ENCODE results near the gene ODF2. TPM values are rescaled to one million over a fixed set of nuclear protein-coding genes. Genes with fewer than 3 reads are reported as not detected.

Gene ODF2
- total RNA-seq, 8 experiments from 2014 or later, result 20.3 to 62.5 (median 42.7) TPM

GRCh38 chr9:128523199-128523925 lies 67.6 kb downstream of the ODF2 start:
- no peak for ATAC-seq (replicated peaks in 6 of 8)
- H3K27ac ChIP-seq, result no peak overlapping the region
- H3K4me1 ChIP-seq (replicated peaks in 1 of 2), result no peaks in the 10 kb centered on the region
- WGBS, 10 experiments, result 0 to 100% (median 38%) methylated on average over 1 to 11 of the region's 13 CpGs; no CpG with 5 or more reads in 1 of the 10 experiments
- no peak overlapping the region for H3K4me3 ChIP-seq
- in situ Hi-C loops (cut with MboI; ENCODE audit: low pct_unique_long_range_greater_than_20kb in 2 of 9, low sequenced_read_pairs in 9 of 9, unreplicated experiment in 9 of 9), result no loop called here

GRCh38 chr9:128526720-128527119 lies 70.9 kb downstream of the ODF2 start:
- ATAC-seq (replicated peaks in 6 of 8), result peak in 2 of 8 experiments; percentile 57 to 82
- Histone ChIP-seq H3K4me3 (no peak overlapping the region), H3K27ac (no peak overlapping the region), H3K4me1 (replicated peaks in 1 of 2) (no peaks in the 10 kb centered on the region)
- in situ Hi-C loops (cut with MboI; ENCODE audit: low pct_unique_long_range_greater_than_20kb in 2 of 9, low sequenced_read_pairs in 9 of 9, unreplicated experiment in 9 of 9), result no loop called here
- WGBS, 10 experiments, result 40 to 100% (median 86%) methylated on average over 1 to 2 of the region's 2 CpGs; no CpG with 5 or more reads in 6 of the 10 experiments

DNA sequence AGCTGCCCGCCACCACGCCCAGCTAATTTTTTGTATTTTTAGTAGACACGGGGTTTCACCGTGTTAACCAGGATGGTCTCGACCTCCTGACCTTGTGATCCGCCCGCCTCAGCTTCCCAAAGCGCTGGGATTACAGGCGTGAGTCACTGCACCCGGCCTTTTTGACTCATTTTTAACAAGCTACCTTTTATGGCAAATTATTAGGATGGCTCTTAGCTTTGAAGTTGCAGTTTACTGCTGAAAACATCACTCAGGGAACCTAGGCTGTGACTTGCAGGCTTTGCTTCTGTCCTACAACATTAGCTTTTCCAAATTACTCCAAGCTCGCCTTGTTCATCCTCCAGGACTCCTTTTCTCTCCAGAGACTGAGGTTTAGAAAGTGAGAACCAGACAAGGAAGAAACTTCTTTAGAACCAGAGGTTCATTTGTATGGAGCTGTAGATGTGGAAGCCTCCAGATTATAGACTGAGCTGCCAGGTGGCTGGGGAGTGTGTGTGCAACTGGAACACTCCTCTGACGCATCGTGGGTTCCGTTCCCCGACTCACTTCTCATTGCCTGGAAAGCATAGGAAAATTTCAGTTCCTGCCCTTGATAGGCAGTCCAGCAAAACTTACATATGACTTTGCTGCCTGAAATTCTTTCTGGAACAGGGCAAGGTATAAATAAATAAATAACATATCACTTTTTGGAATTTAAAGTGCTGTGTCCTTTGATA lies 72.8 kb downstream of the ODF2 start:
- Histone ChIP-seq H3K4me3 (no peak overlapping the region), H3K27ac (no peak overlapping the region), H3K4me1 (replicated peaks in 1 of 2) (no peaks in the 10 kb centered on the region)
- in situ Hi-C loops (cut with MboI; ENCODE audit: low pct_unique_long_range_greater_than_20kb in 2 of 9, low sequenced_read_pairs in 9 of 9, unreplicated experiment in 9 of 9), result no loop called here
- WGBS, 10 experiments, result 80 to 100% (median 93%) methylated on average over 2 to 14 of the region's 15 CpGs; no CpG with 5 or more reads in 3 of the 10 experiments
- ATAC-seq (replicated peaks in 6 of 8), result no peak

DNA sequence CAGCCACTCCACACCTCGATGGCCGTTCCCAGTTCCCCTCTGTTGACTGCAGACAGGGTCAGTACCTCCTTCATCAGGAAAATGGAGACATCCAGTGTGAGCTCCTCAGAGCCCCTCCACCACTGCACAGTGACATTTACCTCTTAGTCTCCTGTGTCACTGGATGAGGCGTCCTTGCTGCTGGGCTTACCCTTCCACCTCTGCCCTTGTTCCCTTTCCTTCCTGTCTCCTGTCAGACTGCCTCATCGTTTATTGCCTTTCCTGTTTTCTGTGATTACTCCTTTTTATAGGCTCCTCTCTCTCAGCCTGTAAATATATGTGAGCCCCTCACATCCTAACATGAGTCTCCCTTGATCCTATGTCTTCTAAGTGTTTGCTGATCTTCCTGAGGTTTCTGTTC lies 73.4 kb downstream of the ODF2 start:
- Histone ChIP-seq H3K4me1 (replicated peaks in 1 of 2) (no peaks in the 10 kb centered on the region), H3K4me3 (no peak overlapping the region), H3K27ac (no peak overlapping the region)
- 20 to 100% (median 86%) methylated on average over 1 to 3 of the region's 4 CpGs; no CpG with 5 or more reads in 3 of the 10 experiments for WGBS, 10 experiments
- ATAC-seq (replicated peaks in 6 of 8), result no peak
- in situ Hi-C loops (cut with MboI; ENCODE audit: low pct_unique_long_range_greater_than_20kb in 2 of 9, low sequenced_read_pairs in 9 of 9, unreplicated experiment in 9 of 9), result no loop called here

DNA sequence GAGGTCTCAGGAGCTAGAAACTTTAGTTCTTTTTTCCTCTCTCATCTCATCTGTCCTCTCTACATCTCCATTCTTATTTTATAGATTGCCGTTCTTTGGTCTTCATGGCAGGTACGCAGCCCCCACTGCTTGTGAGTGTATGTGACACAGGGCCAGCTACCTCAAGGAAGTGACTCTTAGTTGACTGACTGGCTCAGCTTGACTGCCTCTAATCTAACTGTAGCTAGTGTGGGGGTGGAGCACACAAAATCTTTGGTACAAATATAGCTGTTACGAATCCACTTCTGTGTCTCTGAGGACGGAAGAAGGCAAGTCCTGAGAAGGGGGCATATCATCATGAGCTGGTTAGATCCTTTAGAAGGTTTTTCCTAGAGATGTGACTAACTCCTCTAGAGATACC lies 76.8 kb downstream of the ODF2 start:
- in situ Hi-C loops (cut with MboI; ENCODE audit: low pct_unique_long_range_greater_than_20kb in 2 of 9, low sequenced_read_pairs in 9 of 9, unreplicated experiment in 9 of 9), result no loop called here
- no peak overlapping the region for H3K4me3 ChIP-seq
- H3K27ac ChIP-seq, result no peak overlapping the region
- 100% methylated on average over 1 to 3 of the region's 4 CpGs; no CpG with 5 or more reads in 4 of the 10 experiments for WGBS, 10 experiments
- ATAC-seq (replicated peaks in 6 of 8), result no peak
- no peaks in the 10 kb centered on the region for H3K4me1 ChIP-seq (replicated peaks in 1 of 2)

GRCh38 chr9:128540634-128541360 lies 85.0 kb downstream of the ODF2 start:
- no peak for ATAC-seq (replicated peaks in 6 of 8)
- 50 to 100% (median 80%) methylated on average over 1 to 3 of the region's 3 CpGs; no CpG with 5 or more reads in 1 of the 10 experiments for WGBS, 10 experiments
- H3K27ac ChIP-seq, result no peak overlapping the region
- in situ Hi-C loops (cut with MboI; ENCODE audit: low pct_unique_long_range_greater_than_20kb in 2 of 9, low sequenced_read_pairs in 9 of 9, unreplicated experiment in 9 of 9), result no loop called here
- H3K4me1 ChIP-seq (replicated peaks in 1 of 2), result no peaks in the 10 kb centered on the region
- H3K4me3 ChIP-seq, result no peak overlapping the region

DNA sequence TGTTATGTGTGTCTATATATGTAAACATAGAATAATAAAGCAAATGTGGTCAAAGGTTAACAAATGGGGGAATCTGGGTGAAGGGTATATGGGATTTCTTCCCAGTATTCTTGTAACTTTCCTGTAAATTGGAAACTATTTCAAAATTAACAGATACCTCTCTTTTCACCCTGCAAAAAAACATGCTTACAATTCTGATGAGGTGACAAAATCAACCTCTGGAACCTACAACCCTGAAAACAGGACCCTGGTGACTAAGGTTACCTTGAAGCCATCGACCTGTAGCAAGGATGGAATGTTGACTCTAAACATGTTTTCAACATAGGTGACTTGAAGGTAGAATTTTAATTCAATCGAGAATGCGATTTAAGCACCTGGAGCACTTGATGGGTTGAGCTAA lies 90.7 kb downstream of the ODF2 start:
- Histone ChIP-seq H3K4me3 (no peak overlapping the region), H3K27ac (no peak overlapping the region), H3K4me1 (replicated peaks in 1 of 2) (peaks cover 15 to 18% of the 10 kb centered on the region in 2 donors)
- in situ Hi-C loops (cut with MboI; ENCODE audit: low pct_unique_long_range_greater_than_20kb in 2 of 9, low sequenced_read_pairs in 9 of 9, unreplicated experiment in 9 of 9), result no loop called here
- no peak for ATAC-seq (replicated peaks in 6 of 8)
- WGBS, 10 experiments, result 0 to 100% (median 80%) methylated on average over 1 to 3 of the region's 3 CpGs; no CpG with 5 or more reads in 1 of the 10 experiments

DNA sequence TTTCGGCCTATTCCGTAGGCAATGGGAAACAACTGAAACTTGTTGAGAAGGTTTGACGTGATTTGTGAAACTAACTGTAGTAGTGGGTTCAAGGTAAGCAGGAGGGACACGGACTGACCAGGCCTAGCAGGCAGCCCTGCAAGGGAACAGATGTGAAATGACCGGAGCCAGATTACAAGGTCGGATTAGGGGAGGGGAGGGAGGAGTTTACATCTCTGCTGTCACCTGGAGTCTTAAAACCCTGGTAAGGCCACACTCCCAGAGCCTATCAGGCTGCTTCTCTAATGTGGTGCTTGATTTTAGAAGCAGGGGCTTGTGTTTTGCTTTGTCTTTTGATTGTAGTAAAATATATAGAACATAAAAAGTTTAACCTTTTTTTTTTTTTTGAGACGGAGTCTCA lies 93.1 kb downstream of the ODF2 start:
- WGBS, 10 experiments, result 78 to 100% (median 93%) methylated on average over 1 to 7 of the region's 7 CpGs
- in situ Hi-C loops (cut with MboI; ENCODE audit: low pct_unique_long_range_greater_than_20kb in 2 of 9, low sequenced_read_pairs in 9 of 9, unreplicated experiment in 9 of 9), result no loop called here
- ATAC-seq (replicated peaks in 6 of 8), result no peak
- no peak overlapping the region for H3K27ac ChIP-seq
- H3K4me3 ChIP-seq, result no peak overlapping the region
- peaks cover 15 to 18% of the 10 kb centered on the region in 2 donors for H3K4me1 ChIP-seq (replicated peaks in 1 of 2)

DNA sequence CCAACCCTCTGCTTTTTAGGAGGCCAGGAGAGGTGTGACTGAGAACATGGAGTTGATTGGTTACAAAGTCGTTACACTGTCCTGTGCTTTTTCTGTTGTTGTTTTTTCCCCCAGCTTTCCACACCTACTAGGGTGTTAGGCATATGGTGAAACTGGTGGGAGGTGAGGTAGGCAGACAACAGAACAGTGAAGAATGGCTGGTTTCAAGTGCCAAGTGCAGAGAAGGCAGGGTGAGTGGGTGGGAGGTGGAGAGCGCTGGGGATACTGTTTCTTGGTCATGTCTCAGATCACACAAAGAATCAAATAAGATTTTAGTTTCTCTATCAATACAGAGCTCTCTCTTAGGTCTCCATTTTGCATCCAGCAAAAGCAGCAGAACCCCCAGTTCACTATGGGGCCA lies 94.4 kb downstream of the ODF2 start:
- peaks cover 27 to 30% of the 10 kb centered on the region in 2 donors for H3K4me1 ChIP-seq (replicated peaks in 1 of 2)
- no peak for ATAC-seq (replicated peaks in 6 of 8)
- in situ Hi-C loops (cut with MboI; ENCODE audit: low pct_unique_long_range_greater_than_20kb in 2 of 9, low sequenced_read_pairs in 9 of 9, unreplicated experiment in 9 of 9), result no loop called here
- 0 to 75% (median 63%) methylated on average over 1 to 2 of the region's 2 CpGs; no CpG with 5 or more reads in 7 of the 10 experiments for WGBS, 10 experiments
- H3K4me3 ChIP-seq, result peak overlapping the region in 1 of 5 donors; percentile 4
- peak overlapping the region; percentile 82 to 87 for H3K27ac ChIP-seq

Other genes with a start within 250 kb of the ODF2 start
- 100 to 1,000 TPM in 2 of 8 experiments, 10 to 100 TPM in 6; 41.0 to 109 (median 91.7) TPM for gene GOLGA2, start 180.0 kb upstream of the ODF2 start, total RNA-seq
- 10 to 100 TPM; 29.4 to 55.4 (median 43.2) TPM for gene SWI5, start 179.7 kb upstream of the ODF2 start, total RNA-seq
- gene TRUB2, start 133.6 kb upstream of the ODF2 start, total RNA-seq, result 10 to 100 TPM; 12.2 to 37.4 (median 22.0) TPM
- 10 to 100 TPM; 37.8 to 66.5 (median 51.1) TPM for gene COQ4, start 133.2 kb upstream of the ODF2 start, total RNA-seq
- gene SLC27A4, start 115.5 kb upstream of the ODF2 start, total RNA-seq, result 10 to 100 TPM; 10.4 to 31.7 (median 17.7) TPM
- gene URM1, start 84.6 kb upstream of the ODF2 start, total RNA-seq, result 10 to 100 TPM; 32.0 to 57.2 (median 44.4) TPM
- gene CERCAM, start 35.1 kb upstream of the ODF2 start, total RNA-seq, result 10 to 100 TPM; 14.4 to 53.5 (median 19.7) TPM
- 10 to 100 TPM; 11.9 to 30.4 (median 17.3) TPM for gene GLE1, start 48.7 kb downstream of the ODF2 start, total RNA-seq
- 100 to 1,000 TPM; 195 to 680 (median 254) TPM for gene SPTAN1, start 96.6 kb downstream of the ODF2 start, total RNA-seq
- gene DYNC2I2, start 200.8 kb downstream of the ODF2 start, total RNA-seq, result 10 to 100 TPM; 21.1 to 62.7 (median 28.3) TPM
- gene SET, start 233.2 kb downstream of the ODF2 start, total RNA-seq, result 100 to 1,000 TPM; 328 to 639 (median 393) TPM
- gene PKN3, start 246.5 kb downstream of the ODF2 start, total RNA-seq, result 1 to 10 TPM in 3 of 8 experiments, under 1 TPM in 5; 0.07 to 7.3 (median 0.68) TPM

Data from motor neuron (in vitro differentiated cells).